H9 (cell line): ENCODE data around the gene CELSR2. TPM values are rescaled to one million over a fixed set of nuclear protein-coding genes. Genes with fewer than 3 reads are reported as not detected.

Experiments
- DNase-seq: peaks from one replicate; pipeline ENCODE4 v3.0.0-alpha.2; 2017
- H2AFZ ChIP-seq: one replicate; pipeline ENCODE4 v1.6.1; 2013; ENCODE audit warnings: mild to moderate bottlenecking, low read length, control low read depth, moderate library complexity
- H2AK5ac ChIP-seq: 2 replicates; pipeline ENCODE4 v1.6.1; 2013; ENCODE audit warnings: low read length, control low read depth, mixed read lengths; ENCODE audit not compliant: insufficient read length
- H2BK120ac ChIP-seq: one replicate; pipeline ENCODE4 v1.6.1; 2013; ENCODE audit warnings: low read depth, mild to moderate bottlenecking, low read length, control low read depth, inconsistent platforms; ENCODE audit not compliant: poor library complexity, severe bottlenecking
- H2BK12ac ChIP-seq: 2 replicates; pipeline ENCODE4 v1.6.1; 2013; ENCODE audit warnings: low read length, control low read depth, mixed read lengths, low read depth; ENCODE audit not compliant: insufficient read length
- H2BK15ac ChIP-seq: 2 replicates; pipeline ENCODE4 v1.6.1; 2013; ENCODE audit warnings: low read depth, low read length, control low read depth
- H2BK20ac ChIP-seq: one replicate; pipeline ENCODE4 v1.6.1; 2013; ENCODE audit warnings: low read depth, mild to moderate bottlenecking, low read length, control low read depth, inconsistent platforms; ENCODE audit not compliant: poor library complexity, severe bottlenecking
- H2BK5ac ChIP-seq: 2 replicates; pipeline ENCODE4 v1.6.1; 2013; ENCODE audit warnings: low read length, control low read depth, mixed read lengths; ENCODE audit not compliant: insufficient read length
- H3K14ac ChIP-seq: 2 replicates; pipeline ENCODE4 v1.6.1; 2013; ENCODE audit warnings: low read length, control low read depth; ENCODE audit not compliant: insufficient read depth
- H3K18ac ChIP-seq: 2 replicates; pipeline ENCODE4 v1.6.1; 2013; ENCODE audit warnings: low read depth, mild to moderate bottlenecking, mixed read lengths, low read length, control low read depth; ENCODE audit not compliant: insufficient read length
- H3K23ac ChIP-seq: 2 replicates; pipeline ENCODE4 v1.6.1; 2013; ENCODE audit warnings: low read length, control low read depth, mixed read lengths, low read depth; ENCODE audit not compliant: insufficient read length
- H3K23me2 ChIP-seq: 2 replicates; pipeline ENCODE4 v1.6.1; 2013; ENCODE audit warnings: low read depth, mild to moderate bottlenecking, mixed read lengths, low read length, control low read depth; ENCODE audit not compliant: insufficient read length, poor library complexity, severe bottlenecking
- H3K27ac ChIP-seq: 2 replicates; pipeline ENCODE4 v1.5.1; 2013; ENCODE audit warnings: low read length, control low read depth, mixed read lengths, low read depth; ENCODE audit not compliant: insufficient read length
- H3K27me3 ChIP-seq: 2 replicates; pipeline ENCODE4 v1.6.1; 2013; ENCODE audit warnings: low read length, control low read depth, inconsistent platforms; ENCODE audit not compliant: insufficient read depth
- H3K4ac ChIP-seq: 2 replicates; pipeline ENCODE4 v1.6.1; 2013; ENCODE audit warnings: low read depth, mild to moderate bottlenecking, control low read depth, inconsistent platforms, low read length, moderate library complexity
- H3K4me1 ChIP-seq: 2 replicates; pipeline ENCODE4 v1.6.1; 2013; ENCODE audit warnings: low read length, control low read depth, inconsistent platforms; ENCODE audit not compliant: insufficient read depth
- H3K4me2 ChIP-seq: 2 replicates; pipeline ENCODE4 v1.6.1; 2013; ENCODE audit warnings: low read length, control low read depth, mixed read lengths; ENCODE audit not compliant: insufficient read length, insufficient read depth
- H3K56ac ChIP-seq: 2 replicates; pipeline ENCODE4 v1.6.1; 2013; ENCODE audit warnings: low read depth, mild to moderate bottlenecking, mixed read lengths, low read length, control low read depth; ENCODE audit not compliant: insufficient read length
- H3K79me1 ChIP-seq: 2 replicates; pipeline ENCODE4 v1.6.1; 2013; ENCODE audit warnings: low read depth, mild to moderate bottlenecking, moderate library complexity, low read length, control low read depth, inconsistent platforms; ENCODE audit not compliant: insufficient read depth, poor library complexity, severe bottlenecking
- H3K79me2 ChIP-seq: 2 replicates; pipeline ENCODE4 v1.6.1; 2013; ENCODE audit warnings: low read length, control low read depth, inconsistent platforms; ENCODE audit not compliant: insufficient read depth
- H3K9ac ChIP-seq: 2 replicates; pipeline ENCODE4 v1.6.1; 2013; ENCODE audit warnings: low read length, control low read depth, mixed read lengths; ENCODE audit not compliant: insufficient read length; ENCODE audit errors: extremely low read depth
- H3K9me3 ChIP-seq: one replicate; pipeline ENCODE4 v1.6.1; 2013; ENCODE audit warnings: low read depth, low read length, inconsistent platforms; ENCODE audit not compliant: control insufficient read depth
- H3T11ph ChIP-seq: one replicate; pipeline ENCODE4 v1.6.1; 2013; ENCODE audit warnings: mild to moderate bottlenecking, low read length, control low read depth, inconsistent platforms
- H4K20me1 ChIP-seq: one replicate; pipeline ENCODE4 v1.6.1; 2013; ENCODE audit not compliant: control insufficient read depth, insufficient read length, insufficient read depth
- H4K5ac ChIP-seq: 2 replicates; pipeline ENCODE4 v1.6.1; 2013; ENCODE audit warnings: low read depth, mild to moderate bottlenecking, mixed read lengths, low read length, control low read depth; ENCODE audit not compliant: insufficient read length
- H4K8ac ChIP-seq: replicated peaks from 2 replicates; pipeline ENCODE4 v1.6.1; 2013; ENCODE audit warnings: low read length, control low read depth, mixed read lengths, low read depth; ENCODE audit not compliant: insufficient read length
- H4K91ac ChIP-seq: 2 replicates; pipeline ENCODE4 v1.6.1; 2013; ENCODE audit warnings: low read depth, mild to moderate bottlenecking, moderate library complexity, mixed read lengths, low read length, control low read depth; ENCODE audit not compliant: insufficient read length
- H3K27ac Mint-ChIP-seq, 3 experiments: 2 replicates in 2 of 3; 3 replicates in 1 of 3; pipeline ENCODE4 v1.8.0; 2020 to 2021; ENCODE audit warnings: mixed read lengths in 3 of 3, mild to moderate bottlenecking in 1 of 3, moderate library complexity in 1 of 3
- H3K27me3 Mint-ChIP-seq: 2 replicates; pipeline ENCODE4 v1.8.0; 2021; ENCODE audit warnings: low read depth, mild to moderate bottlenecking, moderate library complexity, mixed read lengths
- H3K36me3 Mint-ChIP-seq, 3 experiments: 2 replicates in 2 of 3; 3 replicates in 1 of 3; pipeline ENCODE4 v1.8.0; 2020 to 2021; ENCODE audit warnings: low read depth in 3 of 3, mixed read lengths in 3 of 3; ENCODE audit not compliant: insufficient read depth in 1 of 3
- H3K4me1 Mint-ChIP-seq, 2 experiments: 2 replicates each; pipeline ENCODE4 v1.8.0; 2020; ENCODE audit warnings: mixed read lengths in 2 of 2
- H3K4me3 Mint-ChIP-seq, 2 experiments: 2 replicates in 1 of 2; 3 replicates in 1 of 2; pipeline ENCODE4 v1.8.0; 2020 to 2021; ENCODE audit warnings: mild to moderate bottlenecking in 2 of 2, mixed read lengths in 2 of 2, moderate library complexity in 1 of 2
- H3K9me3 Mint-ChIP-seq, 2 experiments: 2 replicates in 1 of 2; 3 replicates in 1 of 2; pipeline ENCODE4 v1.8.0; 2020; ENCODE audit warnings: mild to moderate bottlenecking in 2 of 2, mixed read lengths in 2 of 2, moderate library complexity in 1 of 2
- CTCF ChIP-seq: fragments of 200-600 bp; sonication (generic); conservative IDR thresholded peaks from 3 replicates; pipeline ENCODE4 v1.8.0; 2021; ENCODE audit warnings: antibody characterized with exemption, mild to moderate bottlenecking
- WGBS: extraction: QIAGEN DNeasy Blood & Tissue Kit; methylation state at CpG from one replicate; pipeline ENCODE4 v1.1.7; 2013; ENCODE audit warnings: missing lambda C conversion rate, low lambda C conversion rate, mixed read lengths; ENCODE audit not compliant: insufficient read length; ENCODE audit errors: extremely low coverage; 5-methylcytosine and 5-hydroxymethylcytosine counted together
- total RNA-seq: library from RNA; stranded (reverse); gene quantifications from 2 replicates; pipeline ENCODE4 v1.2.1, GENCODE V29; 2021

Gene CELSR2
- total RNA-seq, 1 experiment from 2014 or later, result 29.2 TPM

GRCh38 chr1:109213824-109214693 lies 35.3 kb upstream of the CELSR2 start, which contains the start of gene SARS1:
Gene SARS1, plus strand, starts transcription at chr1:109213918. Its CDS starts 75 bp downstream, at chr1:109213993.
- Histone ChIP-seq H3K56ac (no peak within 1 kb of the TSS), H3K23ac (no peak within 1 kb of the TSS), H2AFZ (no peak within 1 kb of the TSS), H2BK12ac (no peak within 1 kb of the TSS), H3K14ac (peak within 1 kb of the TSS; percentile 96), H3K27me3 (no peaks in the 10 kb centered on the region), H3K79me2 (peaks cover 25% of the 10 kb centered on the region; the same call in 1 of the 2 replicates), H2BK5ac (no peak within 1 kb of the TSS), H4K8ac (no peak within 1 kb of the TSS), H2BK15ac (no peak within 1 kb of the TSS), H3K4me2 (peak within 1 kb of the TSS; percentile 99), H3K9me3 (no peaks in the 10 kb centered on the region), H3K9ac (peak within 1 kb of the TSS; percentile 82), H3K18ac (peak within 1 kb of the TSS; percentile 74), H4K91ac (peak within 1 kb of the TSS; percentile 63), H2BK120ac (no peak within 1 kb of the TSS), H3K79me1 (peaks cover 3% of the 10 kb centered on the region), H4K5ac (no peak within 1 kb of the TSS), H2AK5ac (no peak within 1 kb of the TSS), H3K23me2 (peaks cover 8% of the 10 kb centered on the region), H2BK20ac (no peak within 1 kb of the TSS), H3K4ac (no peak within 1 kb of the TSS), H3T11ph (no peak within 1 kb of the TSS), H3K27ac (no peak within 1 kb of the TSS), H3K4me1 (peaks cover 2% of the 10 kb centered on the region; the same call in 1 of the 2 replicates), H4K20me1 (no peaks in the 10 kb centered on the region)
- H3K36me3 Mint-ChIP-seq, result peaks cover 10 to 29% (median 20%) of the 10 kb centered on the region in 3 experiments
- peak within 1 kb of the TSS; percentile 95 to 97 for H3K4me3 Mint-ChIP-seq
- no CpG with 5 or more reads among the region's 64 CpGs for WGBS
- H3K9me3 Mint-ChIP-seq, result 0 out of 5 replicates have a peak, but pooled peaks cover 0 to 3% of the 10 kb centered on the region in 2 experiments
- no peak for TF ChIP-seq CTCF
- peaks cover 3% of the 10 kb centered on the region for H3K27me3 Mint-ChIP-seq
- peak; percentile 89 for DNase-seq
- peak within 1 kb of the TSS; percentile 90 to 97 (median 90) for H3K27ac Mint-ChIP-seq
- H3K4me1 Mint-ChIP-seq, result peaks cover 21 to 22% of the 10 kb centered on the region in 2 experiments
